ENCODE results near the gene WNK2. TPM values are rescaled to one million over a fixed set of nuclear protein-coding genes. Genes with fewer than 3 reads are reported as not detected.

The WNK2 gene
- total and polyA plus RNA-seq, 2 donors (not counting 3 experiments of a cell fraction or from before 2014, with no cell fraction given): not detected

DNA sequence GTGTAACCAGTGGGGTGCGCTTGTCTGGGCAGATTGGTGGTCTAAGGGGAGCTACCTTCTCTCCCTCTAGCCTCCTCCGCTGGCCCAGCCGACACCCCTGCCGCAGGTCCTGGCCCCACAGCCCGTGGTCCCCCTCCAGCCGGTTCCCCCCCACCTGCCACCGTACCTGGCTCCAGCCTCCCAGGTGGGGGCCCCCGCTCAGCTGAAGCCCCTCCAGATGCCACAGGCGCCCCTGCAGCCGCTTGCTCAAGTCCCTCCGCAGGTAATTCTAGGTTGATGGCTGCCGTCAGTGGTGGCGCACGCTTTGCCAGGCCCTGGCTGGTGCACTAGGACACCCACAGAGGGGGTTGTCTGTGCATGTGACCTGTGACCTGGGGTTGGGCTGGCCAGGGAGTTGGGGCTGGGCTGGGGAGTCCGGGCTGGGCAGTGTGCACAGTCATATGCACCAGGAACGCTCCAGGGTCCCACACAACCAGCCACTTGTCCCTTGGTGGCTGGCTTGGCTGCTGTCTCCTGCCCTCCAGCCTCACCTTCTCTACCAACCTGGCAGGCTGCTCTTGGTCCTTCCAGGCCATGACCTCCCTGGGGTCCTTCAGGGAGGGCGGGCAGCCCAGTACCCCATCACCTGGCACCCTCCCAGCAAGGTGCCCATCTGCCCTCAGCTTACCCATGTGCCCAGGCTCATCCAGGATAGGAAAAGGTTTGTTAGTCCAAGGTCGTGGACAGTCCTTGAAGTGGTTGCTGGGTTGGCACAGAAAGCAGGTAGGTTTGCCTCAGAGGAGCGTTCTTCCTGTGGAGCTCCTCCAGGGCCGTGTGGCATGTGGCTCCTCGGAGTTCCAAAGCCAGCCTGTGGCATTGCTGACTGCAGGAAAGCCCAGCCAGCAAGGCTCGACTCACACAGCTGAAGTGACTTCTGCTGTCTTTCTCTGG, 73.2 kb downstream of the WNK2 start:
- H3K4me1 ChIP-seq (ENCODE audit: control insufficient read depth, extremely low read depth, insufficient read depth, low read length): no peaks in the 10 kb centered on the region
- no peak overlapping the region for H3K4me2 ChIP-seq (ENCODE audit: insufficient read depth, low read length)
- H3K9me1 ChIP-seq (replicated peaks; ENCODE audit: control insufficient read depth, extremely low read depth, insufficient read depth, low read length): no peaks in the 10 kb centered on the region
- FAIRE-seq (no peak), DNase-seq (ENCODE audit: low read depth, low spot score) (no peak)
- intact Hi-C loops (cut with micrococcal nuclease) (no loop called here), dilution Hi-C loops (cut with MboI; ENCODE audit: extremely low pct_ligation_motif_present, low sequenced_read_pairs) (no loop called here)
- H2AFZ ChIP-seq (ENCODE audit: low read depth, low read length): no peak overlapping the region
- no peaks in the 10 kb centered on the region for H3K9me3 ChIP-seq (replicated peaks; ENCODE audit: control insufficient read depth, insufficient read depth, low read length)
- TF ChIP-seq GATA2 (IDR thresholded peaks at IDR 0.05; ENCODE audit: insufficient read depth, insufficient read length, low read depth, low read length) (no peak), MYC (IDR thresholded peaks at IDR 0.05; ENCODE audit: low read depth, low read length) (no peak), POLR2AphosphoS5 (IDR thresholded peaks at IDR 0.05; ENCODE audit: insufficient read depth, low read depth, low read length) (no peak), EZH2 (IDR thresholded peaks at IDR 0.05; ENCODE audit: borderline replicate concordance, low read depth, low read length, severe bottlenecking) (no peak), FOS (IDR thresholded peaks at IDR 0.05; ENCODE audit: borderline replicate concordance, insufficient read depth, low read length) (no peak), JUN (IDR thresholded peaks at IDR 0.05; ENCODE audit: borderline replicate concordance, insufficient read depth, insufficient read length, low read depth) (no peak), POLR2A (IDR thresholded peaks at IDR 0.05; ENCODE audit: low read depth, low read length) (no peak)
- TF ChIP-seq, protein P1, sequence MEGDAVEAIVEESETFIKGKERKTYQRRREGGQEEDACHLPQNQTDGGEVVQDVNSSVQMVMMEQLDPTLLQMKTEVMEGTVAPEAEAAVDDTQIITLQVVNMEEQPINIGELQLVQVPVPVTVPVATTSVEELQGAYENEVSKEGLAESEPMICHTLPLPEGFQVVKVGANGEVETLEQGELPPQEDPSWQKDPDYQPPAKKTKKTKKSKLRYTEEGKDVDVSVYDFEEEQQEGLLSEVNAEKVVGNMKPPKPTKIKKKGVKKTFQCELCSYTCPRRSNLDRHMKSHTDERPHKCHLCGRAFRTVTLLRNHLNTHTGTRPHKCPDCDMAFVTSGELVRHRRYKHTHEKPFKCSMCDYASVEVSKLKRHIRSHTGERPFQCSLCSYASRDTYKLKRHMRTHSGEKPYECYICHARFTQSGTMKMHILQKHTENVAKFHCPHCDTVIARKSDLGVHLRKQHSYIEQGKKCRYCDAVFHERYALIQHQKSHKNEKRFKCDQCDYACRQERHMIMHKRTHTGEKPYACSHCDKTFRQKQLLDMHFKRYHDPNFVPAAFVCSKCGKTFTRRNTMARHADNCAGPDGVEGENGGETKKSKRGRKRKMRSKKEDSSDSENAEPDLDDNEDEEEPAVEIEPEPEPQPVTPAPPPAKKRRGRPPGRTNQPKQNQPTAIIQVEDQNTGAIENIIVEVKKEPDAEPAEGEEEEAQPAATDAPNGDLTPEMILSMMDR (IDR thresholded peaks at IDR 0.05; ENCODE audit: extremely low read depth in 1 of 2, insufficient read depth in 1 of 2, low read depth in 1 of 2, low read length in 2 of 2): no peak
- POLR2A ChIA-PET: no interaction called here
- H3K9ac ChIP-seq (replicated peaks; ENCODE audit: extremely low read depth, insufficient read depth, low read length): no peak overlapping the region
- no peaks in the 10 kb centered on the region for H3K79me2 ChIP-seq (ENCODE audit: control insufficient read depth, insufficient read depth, low read length)
- no peak overlapping the region for H3K4me3 ChIP-seq (replicated peaks in 1 of 3; ENCODE audit: insufficient read depth in 1 of 3, low read depth in 1 of 3, low read length in 3 of 3)
- no peaks in the 10 kb centered on the region for H3K36me3 ChIP-seq (ENCODE audit: control insufficient read depth in 2 of 2, extremely low read depth in 1 of 2, insufficient read depth in 2 of 2, low read length in 2 of 2)
- H3K27ac ChIP-seq (ENCODE audit: insufficient read depth, low read depth, low read length): no peak overlapping the region
- CTCF ChIA-PET: no interaction called here
- H4K20me1 ChIP-seq (replicated peaks; ENCODE audit: control insufficient read depth, extremely low read depth, insufficient read depth, low read length): no peaks in the 10 kb centered on the region
- no peaks in the 10 kb centered on the region for H3K27me3 ChIP-seq (ENCODE audit: control insufficient read depth in 2 of 2, insufficient read depth in 2 of 2, low read length in 2 of 2)
- BruUV-seq (replicated peaks): no TSS peak

All from endothelial cell of umbilical vein (primary cell).